AG09319 (cell line): ENCODE data around the gene EIF4E1B.

Experiments
- DNase-seq: peaks from one replicate; pipeline ENCODE4 v3.0.0-alpha.2; 2010; ENCODE audit warnings: low read depth; ENCODE audit errors: extremely low read depth
- TF ChIP-seq, protein P1 (sequence below): IDR thresholded peaks from 2 replicates; pipeline ENCODE4 v1.5.1; 2011; ENCODE audit warnings: low read depth, mild to moderate bottlenecking, inconsistent platforms, low read length, moderate library complexity

The EIF4E1B gene

DNA sequence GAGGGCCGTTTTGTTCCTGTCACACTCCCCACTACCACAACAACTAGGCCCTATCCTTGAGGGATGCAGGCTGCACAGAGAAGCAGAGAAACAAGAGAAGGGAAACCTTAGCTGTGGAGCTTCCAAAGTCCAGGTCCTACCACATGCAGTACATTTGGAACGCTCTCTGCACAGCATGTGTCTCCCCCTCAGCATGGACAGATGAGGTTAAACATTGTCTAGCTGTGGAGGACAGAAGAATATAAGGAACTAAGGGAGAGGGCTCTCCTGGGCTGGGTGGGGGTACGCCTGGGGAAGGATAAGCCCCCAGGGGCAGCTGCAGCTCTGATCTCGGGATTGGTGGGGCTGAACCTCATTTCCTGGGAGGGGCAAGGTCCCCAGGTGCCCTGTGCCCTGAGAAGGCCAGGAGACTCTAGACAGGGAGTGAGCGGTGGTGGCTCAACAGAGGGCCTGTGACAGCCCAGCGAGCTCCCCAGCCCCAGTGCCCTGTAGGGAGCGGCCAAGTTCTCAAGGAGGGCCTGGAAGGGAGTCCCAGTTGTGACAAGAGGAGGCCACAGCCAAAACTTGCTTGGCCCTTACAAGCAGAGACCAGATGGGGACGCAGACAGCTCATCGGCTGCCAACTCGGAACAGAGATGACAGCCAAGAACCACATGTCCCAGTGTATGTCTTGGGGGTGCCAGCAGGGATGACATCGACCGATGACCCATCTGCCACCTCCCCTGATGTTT, 46.9 kb downstream of the EIF4E1B start:
- no peak for DNase-seq
- TF ChIP-seq, protein P1, sequence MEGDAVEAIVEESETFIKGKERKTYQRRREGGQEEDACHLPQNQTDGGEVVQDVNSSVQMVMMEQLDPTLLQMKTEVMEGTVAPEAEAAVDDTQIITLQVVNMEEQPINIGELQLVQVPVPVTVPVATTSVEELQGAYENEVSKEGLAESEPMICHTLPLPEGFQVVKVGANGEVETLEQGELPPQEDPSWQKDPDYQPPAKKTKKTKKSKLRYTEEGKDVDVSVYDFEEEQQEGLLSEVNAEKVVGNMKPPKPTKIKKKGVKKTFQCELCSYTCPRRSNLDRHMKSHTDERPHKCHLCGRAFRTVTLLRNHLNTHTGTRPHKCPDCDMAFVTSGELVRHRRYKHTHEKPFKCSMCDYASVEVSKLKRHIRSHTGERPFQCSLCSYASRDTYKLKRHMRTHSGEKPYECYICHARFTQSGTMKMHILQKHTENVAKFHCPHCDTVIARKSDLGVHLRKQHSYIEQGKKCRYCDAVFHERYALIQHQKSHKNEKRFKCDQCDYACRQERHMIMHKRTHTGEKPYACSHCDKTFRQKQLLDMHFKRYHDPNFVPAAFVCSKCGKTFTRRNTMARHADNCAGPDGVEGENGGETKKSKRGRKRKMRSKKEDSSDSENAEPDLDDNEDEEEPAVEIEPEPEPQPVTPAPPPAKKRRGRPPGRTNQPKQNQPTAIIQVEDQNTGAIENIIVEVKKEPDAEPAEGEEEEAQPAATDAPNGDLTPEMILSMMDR = no peak

DNA sequence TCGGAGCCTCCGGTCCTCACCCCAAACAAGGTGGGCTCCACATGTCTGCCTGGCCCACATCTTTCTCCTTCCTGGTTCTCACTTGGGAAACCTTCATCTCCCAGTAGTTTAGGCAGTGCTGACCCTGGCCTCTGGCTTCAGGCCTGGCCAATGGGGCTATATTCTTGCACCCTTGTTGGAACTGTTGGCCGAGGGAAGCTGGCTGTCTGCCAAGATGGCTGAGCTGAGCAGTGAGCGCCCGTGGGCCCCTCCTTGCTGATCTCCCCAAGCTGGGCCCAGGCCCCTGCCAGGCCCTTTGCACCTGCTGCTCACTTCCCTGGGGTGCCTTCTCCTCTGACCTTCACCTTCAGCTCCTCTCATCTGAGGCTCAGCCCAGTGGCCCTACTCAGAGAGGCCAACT, 48.1 kb downstream of the EIF4E1B start:
- TF ChIP-seq, protein P1 = no peak
- DNase-seq = no peak

DNA sequence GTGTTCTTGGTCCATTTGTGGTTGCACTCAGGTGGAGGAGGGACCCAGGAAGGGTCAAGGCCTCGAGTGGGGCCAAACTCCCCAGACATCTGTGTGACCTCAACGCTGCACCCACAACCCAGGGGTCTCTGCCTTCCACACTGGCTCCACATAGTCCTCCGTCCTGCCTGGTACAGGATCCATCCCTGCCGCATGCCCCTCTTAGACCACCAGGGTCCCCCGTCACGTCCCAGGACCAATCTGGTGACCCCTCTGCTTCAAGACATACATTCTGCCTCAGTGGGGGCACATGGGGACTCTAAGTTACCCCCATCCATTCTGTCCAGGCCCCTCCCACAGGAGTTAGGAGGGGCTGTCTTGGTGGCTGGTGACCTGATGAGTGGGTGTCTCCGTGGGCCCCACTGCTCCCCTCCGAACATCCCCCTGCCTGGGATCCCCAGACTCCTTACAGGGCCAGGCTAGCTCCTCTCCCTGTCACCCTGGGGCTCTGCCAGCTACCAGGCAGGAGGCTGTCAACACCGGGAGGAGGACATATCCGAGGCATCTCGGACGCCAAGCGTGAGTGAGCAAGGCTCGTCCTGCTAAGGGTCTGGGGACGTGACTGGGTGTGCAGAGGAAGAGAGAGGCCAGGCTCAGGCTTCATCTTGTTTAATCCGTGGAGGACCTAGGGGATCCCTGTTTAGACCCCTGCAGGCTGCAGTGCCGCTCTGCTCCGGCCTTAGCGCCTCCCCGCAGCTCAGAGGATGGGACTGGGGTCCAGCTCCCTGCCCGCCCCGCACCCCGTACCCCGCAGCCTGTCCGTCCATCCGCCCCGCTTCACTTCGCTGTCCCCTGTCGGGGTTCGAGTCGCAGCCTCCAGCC, 49.1 kb downstream of the EIF4E1B start:
- no peak for DNase-seq
- TF ChIP-seq, protein P1 = no peak

DNA sequence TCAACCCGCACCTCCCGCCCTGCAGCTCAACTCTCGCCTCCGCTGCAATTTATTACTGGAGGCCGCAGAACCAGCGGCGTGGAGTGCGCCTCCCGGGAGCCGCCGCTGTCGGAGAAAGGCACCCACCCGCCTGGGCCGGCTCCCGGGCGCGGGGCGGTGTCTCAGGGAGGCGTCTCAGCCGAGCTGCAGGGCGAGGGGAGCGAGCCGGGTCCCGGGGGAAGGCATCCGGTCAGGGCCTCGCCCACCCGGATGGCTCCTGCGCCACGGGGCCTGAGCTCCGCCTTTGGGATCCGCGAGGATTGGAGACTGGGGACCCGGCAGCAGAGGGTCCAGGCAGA, 49.7 kb downstream of the EIF4E1B start:
- DNase-seq = no peak
- TF ChIP-seq, protein P1 = no peak

DNA sequence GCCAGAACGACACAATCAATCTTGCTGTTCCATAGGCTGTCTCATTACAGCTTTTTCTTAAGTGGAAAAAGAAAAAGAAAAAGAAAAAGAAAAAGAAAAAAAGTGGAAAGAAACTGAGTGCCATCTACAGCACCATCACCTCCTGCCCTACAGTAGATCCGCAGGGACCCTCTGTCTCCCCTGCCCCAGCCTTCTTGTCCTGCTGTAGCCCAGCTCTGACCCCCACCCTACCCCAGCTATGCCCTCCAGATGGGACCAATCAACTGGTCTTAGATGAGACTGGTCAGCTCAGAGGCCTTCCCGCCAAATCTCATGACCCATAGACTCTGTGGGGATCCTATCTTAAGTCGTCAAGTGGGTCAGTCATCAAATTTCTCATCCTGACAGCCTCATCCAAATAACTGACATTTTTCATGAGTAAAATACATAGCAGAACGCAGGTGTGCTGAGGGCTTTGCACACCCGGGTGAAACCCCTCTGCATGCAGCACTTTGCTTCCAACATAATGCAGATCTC, 51.6 kb downstream of the EIF4E1B start:
- TF ChIP-seq, protein P1 = no peak
- no peak for DNase-seq

DNA sequence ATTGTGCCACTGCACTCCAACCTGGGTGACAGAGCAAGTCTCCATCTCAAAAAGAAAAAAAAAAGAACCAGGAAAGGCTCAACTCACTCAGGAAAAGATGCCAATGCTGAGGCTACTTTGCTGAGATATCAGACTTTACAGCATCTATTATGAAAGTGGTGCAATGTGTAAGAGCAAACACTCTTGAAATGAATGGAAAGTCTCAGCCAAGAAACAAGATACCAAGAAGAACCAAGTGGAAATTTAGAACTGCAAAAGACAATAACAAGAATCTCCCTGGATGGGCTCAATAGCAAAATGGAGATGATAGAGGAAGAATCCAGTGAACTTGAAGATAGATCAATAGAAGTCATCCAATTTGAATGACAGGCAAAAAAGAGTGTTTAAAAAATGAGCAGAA, 54.5 kb downstream of the EIF4E1B start:
- no peak for DNase-seq
- TF ChIP-seq, protein P1 = no peak

DNA sequence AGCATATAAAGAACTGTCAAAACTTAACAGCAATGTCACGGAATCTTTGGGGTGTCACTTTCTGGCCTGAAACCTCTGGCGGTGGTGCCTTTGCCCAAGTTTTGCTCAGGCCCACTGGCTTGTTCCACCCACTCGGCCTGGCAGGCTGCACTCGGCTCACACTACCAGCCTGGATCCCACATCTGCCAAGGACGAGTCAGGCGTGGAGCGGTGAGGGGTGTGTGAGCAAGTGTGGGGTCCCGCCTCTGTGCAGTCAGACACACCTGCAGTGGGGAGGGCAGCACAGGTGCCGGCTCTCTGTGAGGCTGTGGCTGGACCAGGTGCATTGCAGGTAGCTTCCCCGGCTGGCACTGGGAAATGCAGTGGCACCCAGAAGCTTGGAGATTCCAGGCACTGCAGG, 56.8 kb downstream of the EIF4E1B start:
- TF ChIP-seq, protein P1 = no peak
- DNase-seq = no peak
